ENCODE data around the gene MXRA8. TPM values are rescaled to one million over a fixed set of nuclear protein-coding genes. Genes with fewer than 3 reads are reported as not detected.

The MXRA8 gene, protein sequence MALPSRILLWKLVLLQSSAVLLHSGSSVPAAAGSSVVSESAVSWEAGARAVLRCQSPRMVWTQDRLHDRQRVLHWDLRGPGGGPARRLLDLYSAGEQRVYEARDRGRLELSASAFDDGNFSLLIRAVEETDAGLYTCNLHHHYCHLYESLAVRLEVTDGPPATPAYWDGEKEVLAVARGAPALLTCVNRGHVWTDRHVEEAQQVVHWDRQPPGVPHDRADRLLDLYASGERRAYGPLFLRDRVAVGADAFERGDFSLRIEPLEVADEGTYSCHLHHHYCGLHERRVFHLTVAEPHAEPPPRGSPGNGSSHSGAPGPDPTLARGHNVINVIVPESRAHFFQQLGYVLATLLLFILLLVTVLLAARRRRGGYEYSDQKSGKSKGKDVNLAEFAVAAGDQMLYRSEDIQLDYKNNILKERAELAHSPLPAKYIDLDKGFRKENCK
- total RNA-seq, result 9.1 TPM

GRCh38 chr1:1358433-1359271 is at the start of gene MXRA8:
Gene MXRA8, minus strand, starts transcription at chr1:1358555. Its CDS starts 51 bp downstream, at chr1:1358504.

GRCh38 chr1:1406821-1407635 is 48.7 kb upstream of the MXRA8 start, which contains the start of gene MRPL20:
Gene MRPL20, minus strand, starts transcription at chr1:1407293. Its CDS starts 76 bp downstream, at chr1:1407217.

GRCh38 chr1:1399187-1399871 is 41.0 kb upstream of the MXRA8 start, which contains the start of gene CCNL2:
Gene CCNL2, minus strand, starts transcription at chr1:1399335. Its CDS starts 29 bp downstream, at chr1:1399306.

GRCh38 chr1:1374929-1375662 is 16.7 kb upstream of the MXRA8 start, which contains the start of gene AURKAIP1:
Gene AURKAIP1, minus strand, starts transcription at chr1:1375207. Its CDS starts 451 bp downstream, at chr1:1374756.

GRCh38 chr1:1349256-1350012 is 8.9 kb downstream of the MXRA8 start, which contains the start of gene DVL1:
Gene DVL1, minus strand, starts transcription at chr1:1349418. Its CDS starts 353 bp downstream, at chr1:1349065.

GRCh38 chr1:1331068-1331965 is 27.0 kb downstream of the MXRA8 start, which contains the start of gene TAS1R3:
Gene TAS1R3, plus strand, starts transcription at chr1:1331280. Its CDS starts 66 bp downstream, at chr1:1331346.

GRCh38 chr1:1324524-1325287 is 33.6 kb downstream of the MXRA8 start, which contains the start of the genes CPTP and INTS11:
Gene CPTP, plus strand, starts transcription at chr1:1324802. Its CDS starts 2,109 bp downstream, at chr1:1326911.
Gene INTS11, minus strand, starts transcription at chr1:1324660. Its CDS starts 52 bp downstream, at chr1:1324608.

DNA sequence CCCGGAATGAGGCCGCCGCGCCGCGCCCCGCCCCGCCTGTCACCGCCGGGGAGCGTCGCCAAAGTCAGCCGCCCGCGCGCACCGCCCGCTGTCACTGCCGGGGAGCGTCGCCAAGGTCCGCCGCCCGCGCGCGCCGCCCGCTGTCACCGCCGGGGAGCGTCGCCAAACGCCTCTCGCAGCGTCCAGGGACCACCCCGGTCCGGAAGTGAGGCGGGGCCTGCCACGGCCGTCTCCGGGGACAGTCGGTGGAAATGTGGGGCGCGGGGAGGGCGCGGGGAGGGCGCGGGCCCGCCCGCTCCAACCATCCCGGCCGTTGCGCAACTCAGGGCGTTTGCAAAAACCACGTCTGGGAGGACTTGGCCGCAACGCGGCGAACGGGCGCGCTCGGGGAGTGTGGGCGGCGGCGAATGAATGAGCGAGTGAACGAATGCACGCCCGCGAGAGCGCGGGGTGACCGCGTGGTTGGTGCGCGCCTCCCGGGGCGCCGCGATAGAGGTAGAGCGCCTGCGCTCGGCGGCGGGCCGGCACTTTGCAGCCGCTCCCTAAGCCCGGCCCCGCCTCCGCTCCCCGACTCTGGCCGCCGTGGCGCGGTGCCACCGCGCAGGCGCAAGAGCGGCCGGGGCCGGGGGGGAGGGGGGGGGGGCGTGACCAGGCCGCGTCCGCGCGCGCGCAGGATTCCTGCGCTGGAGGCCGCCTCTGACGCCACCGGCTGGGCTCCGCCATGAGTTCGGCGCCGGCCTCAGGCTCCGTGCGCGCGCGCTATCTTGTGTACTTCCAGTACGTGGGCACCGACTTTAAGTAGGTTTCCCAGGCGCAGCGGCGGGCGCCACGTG is 50.2 kb downstream of the MXRA8 start, which contains the start of the genes ACAP3 and PUSL1:
ACAP3 (minus strand) TSS at position 8 of the 833 bp plus-strand sequence. CDS start 115 bp downstream, outside the sequence.
PUSL1 (plus strand) TSS at position 675 of the 833 bp plus-strand sequence; CDS start at position 722, 47 bp downstream.

Other genes starting within 250 kb of the MXRA8 start
- 16.9 TPM for gene C1orf159, start 242.5 kb downstream of the MXRA8 start, total RNA-seq
- gene TTLL10, start 184.7 kb downstream of the MXRA8 start, total RNA-seq, result not detected
- gene TNFRSF18, start 152.0 kb downstream of the MXRA8 start, total RNA-seq, result not detected
- gene TNFRSF4, start 144.4 kb downstream of the MXRA8 start, total RNA-seq, result not detected
- gene SDF4, start 126.6 kb downstream of the MXRA8 start, total RNA-seq, result 34.4 TPM
- 24.7 TPM for gene B3GALT6, start 126.3 kb downstream of the MXRA8 start, total RNA-seq
- not detected for gene C1QTNF12, start 111.8 kb downstream of the MXRA8 start, total RNA-seq
- gene UBE2J2, start 84.7 kb downstream of the MXRA8 start, total RNA-seq, result 52.0 TPM
- 4.4 TPM for gene SCNN1D, start 78.1 kb downstream of the MXRA8 start, total RNA-seq
- gene ACAP3, start 50.6 kb downstream of the MXRA8 start, total RNA-seq, result 202 TPM
- 10.0 TPM for gene PUSL1, start 50.0 kb downstream of the MXRA8 start, total RNA-seq
- gene INTS11, start 33.9 kb downstream of the MXRA8 start, total RNA-seq, result 69.2 TPM
- gene CPTP, start 33.8 kb downstream of the MXRA8 start, total RNA-seq, result 16.3 TPM
- gene TAS1R3, start 27.3 kb downstream of the MXRA8 start, total RNA-seq, result 1.6 TPM
- gene DVL1, start 9.1 kb downstream of the MXRA8 start, total RNA-seq, result 80.1 TPM
- gene AURKAIP1, start 16.7 kb upstream of the MXRA8 start, total RNA-seq, result 27.2 TPM
- gene CCNL2, start 40.8 kb upstream of the MXRA8 start, total RNA-seq, result 262 TPM
- 49.5 TPM for gene MRPL20, start 48.7 kb upstream of the MXRA8 start, total RNA-seq
- gene ANKRD65, start 62.7 kb upstream of the MXRA8 start, total RNA-seq, result 1.6 TPM
- 4.1 TPM for gene VWA1, start 77.1 kb upstream of the MXRA8 start, total RNA-seq
- gene ATAD3C, start 91.1 kb upstream of the MXRA8 start, total RNA-seq, result not detected
- gene ATAD3B, start 113.2 kb upstream of the MXRA8 start, total RNA-seq, result 22.5 TPM
- gene ATAD3A, start 153.6 kb upstream of the MXRA8 start, total RNA-seq, result 13.5 TPM
- 20.3 TPM for gene TMEM240, start 182.1 kb upstream of the MXRA8 start, total RNA-seq
- gene SSU72, start 216.3 kb upstream of the MXRA8 start, total RNA-seq, result 45.4 TPM
- gene FNDC10, start 241.6 kb upstream of the MXRA8 start, total RNA-seq, result 2.2 TPM

All from parietal lobe (tissue), 1 donor.